Measurements from ENCODE around the gene TADA3. TPM values are rescaled to one million over a fixed set of nuclear protein-coding genes. Genes with fewer than 3 reads are reported as not detected.

Gene TADA3
- total RNA-seq, 1 experiment from 2014 or later, result 49.0 TPM

- TF ChIP-seq KAT7 (CRISPR knock-in tag; IDR thresholded peaks at IDR 0.05; ENCODE audit: borderline replicate concordance) (no peak), NR3C1 (CRISPR knock-in tag; conservative IDR thresholded peaks at IDR 0.05; ENCODE audit: low read depth) (no peak), ZNF671 (CRISPR knock-in tag; IDR thresholded peaks at IDR 0.05) (no peak)
These were observed 59.5 kb downstream of the TADA3 start (continued) for GRCh38 chr3:9732740-9733115.

DNA sequence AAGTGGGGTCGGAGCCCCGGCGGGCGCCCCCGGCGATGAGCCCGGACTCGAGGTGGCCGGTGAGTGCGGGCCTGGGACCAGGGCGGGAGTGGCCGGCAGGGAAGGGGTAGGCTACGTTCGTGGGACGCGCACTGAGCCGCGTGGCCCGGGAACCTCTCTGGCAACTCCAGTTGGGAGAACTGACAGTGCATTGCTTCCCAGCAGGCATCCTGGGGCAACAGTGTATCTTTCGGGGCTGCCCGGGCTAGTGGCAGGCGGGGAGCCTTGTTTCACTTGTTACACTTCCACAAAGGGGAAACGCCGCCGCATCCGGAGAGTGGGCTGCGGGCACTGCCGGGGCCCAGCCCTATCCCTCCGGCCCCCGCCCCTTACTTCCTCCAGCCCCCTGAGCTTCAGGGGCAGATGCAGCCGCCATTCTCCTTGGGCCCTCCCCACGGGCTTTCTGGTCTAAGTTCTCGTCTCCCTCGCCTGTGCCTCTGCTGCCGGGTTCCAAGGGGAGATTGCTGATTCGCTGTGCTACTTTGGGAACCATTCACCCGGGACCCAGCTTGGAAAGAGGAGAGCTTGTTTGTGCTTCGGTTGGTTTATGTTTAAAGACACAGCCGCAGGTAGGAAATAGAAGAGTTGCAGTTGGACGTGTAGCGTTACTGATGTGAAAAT, 60.1 kb downstream of the TADA3 start:
- peaks cover 18% of the 10 kb centered on the region for H3K4me1 Mint-ChIP-seq
- peaks cover 27% of the 10 kb centered on the region for H3K36me3 Mint-ChIP-seq
- H3K27ac Mint-ChIP-seq, result peak overlapping the region; percentile 31; the same call in 1 of the 2 replicates
- ChIA-PET CTCF (interaction anchor here (0.5 to 8.6 kb wide), 8 partner anchors 17 to 547 kb away, joined by 3 to 162 read pairs (median 5); partner anchors contain the start of genes CAMK1 and OGG1), POLR2A (interaction anchor here (1.3 to 3.1 kb wide), 2 partner anchors 17 to 335 kb away, joined by 5 to 14 read pairs; partner anchors contain the start of gene OGG1)
- no peaks in the 10 kb centered on the region for H3K9me3 Mint-ChIP-seq
- peak overlapping the region; percentile 91 for H3K4me3 Mint-ChIP-seq
- no peak for TF ChIP-seq SP1 (CRISPR knock-in tag; conservative IDR thresholded peaks at IDR 0.05)
- no peak for TF ChIP-seq FOXK1 (CRISPR knock-in tag; IDR thresholded peaks at IDR 0.05)
- TF ChIP-seq ZNF416 (CRISPR knock-in tag; IDR thresholded peaks at IDR 0.05), result no peak
- TF ChIP-seq, protein P1, sequence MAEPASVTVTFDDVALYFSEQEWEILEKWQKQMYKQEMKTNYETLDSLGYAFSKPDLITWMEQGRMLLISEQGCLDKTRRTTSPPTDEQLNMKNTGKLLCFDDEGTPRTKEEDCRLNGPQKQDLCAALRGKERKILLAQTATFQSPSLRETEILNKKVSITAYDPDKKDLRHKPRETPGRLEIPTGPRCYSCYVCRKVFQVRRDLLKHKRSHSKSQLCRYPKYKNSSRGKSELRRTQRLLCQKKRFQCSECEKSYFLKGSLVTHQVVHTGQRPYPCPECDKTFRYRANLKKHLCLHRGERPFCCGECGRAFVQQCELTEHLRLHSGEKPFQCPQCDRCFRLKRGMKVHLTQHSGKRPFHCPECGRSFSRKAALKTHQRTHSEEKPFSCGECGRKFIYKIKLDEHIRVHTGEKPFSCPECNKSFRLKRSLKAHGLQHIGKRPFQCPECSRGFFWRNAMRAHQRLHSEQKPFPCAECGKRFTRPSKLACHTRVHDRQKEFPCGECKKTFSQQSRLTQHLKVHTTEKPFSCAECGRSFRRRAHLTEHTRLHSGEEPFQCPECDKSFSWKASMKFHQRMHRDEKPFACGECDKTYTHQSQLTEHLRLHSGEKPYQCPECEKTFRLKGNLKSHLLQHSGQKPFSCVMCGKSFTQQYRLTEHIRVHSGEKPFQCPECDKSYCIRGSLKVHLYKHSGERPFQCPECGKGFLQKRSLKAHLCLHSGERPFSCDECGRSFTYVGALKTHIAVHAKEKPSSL (CRISPR knock-in tag; conservative IDR thresholded peaks at IDR 0.05), result no peak
- TF ChIP-seq PRRX2 (CRISPR knock-in tag; IDR thresholded peaks at IDR 0.05), result no peak
- no peak for TF ChIP-seq EMX1 (CRISPR knock-in tag; IDR thresholded peaks at IDR 0.05)
- no peak for TF ChIP-seq ATF2 (CRISPR knock-in tag; IDR thresholded peaks at IDR 0.05; ENCODE audit: borderline replicate concordance, low read depth)
- TF ChIP-seq, protein P2, sequence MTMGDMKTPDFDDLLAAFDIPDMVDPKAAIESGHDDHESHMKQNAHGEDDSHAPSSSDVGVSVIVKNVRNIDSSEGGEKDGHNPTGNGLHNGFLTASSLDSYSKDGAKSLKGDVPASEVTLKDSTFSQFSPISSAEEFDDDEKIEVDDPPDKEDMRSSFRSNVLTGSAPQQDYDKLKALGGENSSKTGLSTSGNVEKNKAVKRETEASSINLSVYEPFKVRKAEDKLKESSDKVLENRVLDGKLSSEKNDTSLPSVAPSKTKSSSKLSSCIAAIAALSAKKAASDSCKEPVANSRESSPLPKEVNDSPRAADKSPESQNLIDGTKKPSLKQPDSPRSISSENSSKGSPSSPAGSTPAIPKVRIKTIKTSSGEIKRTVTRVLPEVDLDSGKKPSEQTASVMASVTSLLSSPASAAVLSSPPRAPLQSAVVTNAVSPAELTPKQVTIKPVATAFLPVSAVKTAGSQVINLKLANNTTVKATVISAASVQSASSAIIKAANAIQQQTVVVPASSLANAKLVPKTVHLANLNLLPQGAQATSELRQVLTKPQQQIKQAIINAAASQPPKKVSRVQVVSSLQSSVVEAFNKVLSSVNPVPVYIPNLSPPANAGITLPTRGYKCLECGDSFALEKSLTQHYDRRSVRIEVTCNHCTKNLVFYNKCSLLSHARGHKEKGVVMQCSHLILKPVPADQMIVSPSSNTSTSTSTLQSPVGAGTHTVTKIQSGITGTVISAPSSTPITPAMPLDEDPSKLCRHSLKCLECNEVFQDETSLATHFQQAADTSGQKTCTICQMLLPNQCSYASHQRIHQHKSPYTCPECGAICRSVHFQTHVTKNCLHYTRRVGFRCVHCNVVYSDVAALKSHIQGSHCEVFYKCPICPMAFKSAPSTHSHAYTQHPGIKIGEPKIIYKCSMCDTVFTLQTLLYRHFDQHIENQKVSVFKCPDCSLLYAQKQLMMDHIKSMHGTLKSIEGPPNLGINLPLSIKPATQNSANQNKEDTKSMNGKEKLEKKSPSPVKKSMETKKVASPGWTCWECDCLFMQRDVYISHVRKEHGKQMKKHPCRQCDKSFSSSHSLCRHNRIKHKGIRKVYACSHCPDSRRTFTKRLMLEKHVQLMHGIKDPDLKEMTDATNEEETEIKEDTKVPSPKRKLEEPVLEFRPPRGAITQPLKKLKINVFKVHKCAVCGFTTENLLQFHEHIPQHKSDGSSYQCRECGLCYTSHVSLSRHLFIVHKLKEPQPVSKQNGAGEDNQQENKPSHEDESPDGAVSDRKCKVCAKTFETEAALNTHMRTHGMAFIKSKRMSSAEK (CRISPR knock-in tag; IDR thresholded peaks at IDR 0.05; ENCODE audit: borderline replicate concordance), result no peak
- TF ChIP-seq ELF4 (CRISPR knock-in tag; IDR thresholded peaks at IDR 0.05; ENCODE audit: low read depth), result no peak
- no peak for TF ChIP-seq ZNF671 (CRISPR knock-in tag; IDR thresholded peaks at IDR 0.05)
- TF ChIP-seq, protein P3, sequence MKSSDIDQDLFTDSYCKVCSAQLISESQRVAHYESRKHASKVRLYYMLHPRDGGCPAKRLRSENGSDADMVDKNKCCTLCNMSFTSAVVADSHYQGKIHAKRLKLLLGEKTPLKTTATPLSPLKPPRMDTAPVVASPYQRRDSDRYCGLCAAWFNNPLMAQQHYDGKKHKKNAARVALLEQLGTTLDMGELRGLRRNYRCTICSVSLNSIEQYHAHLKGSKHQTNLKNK (CRISPR knock-in tag; IDR thresholded peaks at IDR 0.05), result no peak
- TF ChIP-seq ESRRA (CRISPR knock-in tag; IDR thresholded peaks at IDR 0.05; ENCODE audit: borderline replicate concordance), result no peak
- no peak for TF ChIP-seq ZNF512 (CRISPR knock-in tag; IDR thresholded peaks at IDR 0.05; ENCODE audit: borderline replicate concordance)
- TF ChIP-seq AFF4 (CRISPR knock-in tag; IDR thresholded peaks at IDR 0.05; ENCODE audit: borderline replicate concordance), result no peak
- H3K27me3 Mint-ChIP-seq (ENCODE audit: low read depth), result no peaks in the 10 kb centered on the region
- ATAC-seq (no peak), DNase-seq (ENCODE audit: low spot score) (peak; percentile 21)
